NCI-H187 (cell line): ENCODE measurements around the gene PF4V1.

Experiments used
- DNase-seq, 2 experiments: peaks; one replicate each; lab custom pipeline; 2025; lab: John Stamatoyannopoulos, UW

Gene PF4V1

DNA sequence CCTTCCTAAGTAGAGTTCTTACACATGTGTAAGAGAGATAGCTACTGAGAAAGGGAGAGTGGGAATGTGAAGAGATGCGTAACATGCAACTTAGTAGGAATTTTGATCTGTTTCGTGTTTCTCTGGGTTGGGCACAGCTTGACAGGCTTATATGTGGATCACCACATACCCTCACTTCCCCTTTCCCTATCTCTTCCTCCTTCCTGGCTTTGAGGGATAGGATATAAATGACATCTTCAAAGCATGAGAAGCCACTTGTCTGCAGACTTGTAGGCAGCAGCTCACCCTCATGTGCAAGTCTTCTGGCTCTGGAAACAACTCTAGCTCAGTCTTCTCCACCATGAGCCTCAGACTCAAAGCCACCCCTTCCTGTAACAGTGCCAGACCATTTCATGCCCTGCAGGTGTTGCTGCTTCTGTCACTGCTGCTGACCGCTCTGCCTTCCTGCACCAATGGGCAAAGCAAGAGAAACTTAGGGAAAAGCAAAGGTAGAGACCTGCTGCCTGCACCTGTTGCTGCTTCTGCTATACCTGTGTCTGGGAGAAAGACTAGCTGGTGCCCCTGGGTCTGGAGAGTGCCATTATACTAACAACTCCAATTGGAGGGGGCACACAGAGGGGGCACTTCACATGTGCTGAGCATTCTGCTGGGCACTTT lies 5.4 kb upstream of the PF4V1 start:
- DNase-seq: no peak

DNA sequence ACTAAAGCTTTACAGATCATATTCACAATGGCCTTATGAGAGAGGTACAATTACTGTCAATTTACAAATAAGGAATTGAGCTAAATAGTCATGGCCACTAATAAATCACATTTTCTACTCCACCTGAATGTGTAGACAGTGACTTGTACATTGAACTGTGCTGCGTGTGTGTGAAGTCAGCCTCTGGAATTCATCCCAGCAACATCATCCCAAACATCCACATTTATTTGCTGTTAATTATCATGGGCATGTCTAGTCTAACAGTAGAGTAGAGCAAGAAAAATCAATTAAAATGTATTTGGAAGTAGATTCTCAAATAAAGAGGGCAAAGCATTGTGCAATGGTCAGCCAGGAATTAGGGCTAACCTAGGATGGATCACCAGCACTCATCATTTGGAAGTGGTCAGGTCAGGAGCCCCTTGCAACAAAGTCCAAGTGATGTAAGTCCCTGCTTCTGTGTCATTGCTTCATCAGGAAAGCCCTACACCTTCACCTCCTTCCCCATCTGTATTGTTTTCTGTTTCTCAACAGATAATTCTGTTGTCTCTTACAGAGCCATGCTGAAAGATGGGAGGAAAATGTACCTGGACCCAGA lies 4.8 kb upstream of the PF4V1 start:
- no peak for DNase-seq

GRCh38 chr4:73850261-73850970 lies 2.7 kb upstream of the PF4V1 start:
- DNase-seq: no peak

DNA sequence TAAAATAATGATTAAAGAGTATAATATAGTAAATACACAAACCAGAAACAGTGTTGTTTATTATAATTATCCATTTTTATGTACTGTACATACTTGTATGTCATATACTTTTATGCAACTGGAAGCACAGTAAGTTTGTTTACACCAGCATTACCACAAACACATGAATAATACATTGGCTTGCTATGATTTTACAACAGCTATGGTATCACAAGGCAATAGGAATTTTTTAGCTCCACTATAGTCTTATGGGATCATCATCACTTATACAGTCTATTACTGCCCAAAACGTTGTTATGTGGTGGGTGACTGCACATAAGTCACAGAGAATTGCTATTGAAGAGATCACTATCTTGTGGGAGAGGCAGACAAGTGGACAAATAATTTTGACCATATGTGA lies 1.8 kb upstream of the PF4V1 start:
- DNase-seq: no peak

- DNase-seq: no peak
Measured at GRCh38 chr4:73852771-73853170, 325 bp upstream of the PF4V1 start.

DNA sequence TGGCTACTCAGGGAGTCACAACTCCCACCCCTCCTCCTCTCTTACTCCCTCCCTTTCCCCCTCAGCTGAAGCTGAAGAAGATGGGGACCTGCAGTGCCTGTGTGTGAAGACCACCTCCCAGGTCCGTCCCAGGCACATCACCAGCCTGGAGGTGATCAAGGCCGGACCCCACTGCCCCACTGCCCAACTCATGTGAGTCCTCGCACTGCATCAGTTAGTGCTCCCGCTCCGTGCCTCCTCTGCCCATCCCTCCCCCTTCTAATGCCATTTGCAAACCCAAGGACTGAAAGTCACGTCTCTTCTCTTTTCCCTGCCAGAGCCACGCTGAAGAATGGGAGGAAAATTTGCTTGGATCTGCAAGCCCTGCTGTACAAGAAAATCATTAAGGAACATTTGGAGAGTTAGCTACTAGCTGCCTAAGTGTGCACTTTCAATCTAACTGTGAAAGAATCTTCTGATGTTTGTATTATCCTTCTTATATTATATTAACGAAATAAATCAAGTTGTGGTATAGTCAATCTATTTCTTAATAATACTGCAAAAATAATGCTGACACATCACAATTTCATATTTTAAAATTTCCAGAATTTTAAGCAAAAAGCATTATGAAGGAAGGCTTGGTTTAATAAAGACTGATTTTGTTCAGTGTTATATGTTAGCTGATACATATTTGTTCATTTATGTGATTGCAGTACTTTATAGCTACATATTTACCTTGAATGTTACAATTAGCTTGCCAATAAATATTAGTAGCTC lies 800 bp downstream of the PF4V1 start:
- DNase-seq: no peak

- no peak for DNase-seq
Measured at GRCh38 chr4:73855406-73855805, 2.3 kb downstream of the PF4V1 start.

DNA sequence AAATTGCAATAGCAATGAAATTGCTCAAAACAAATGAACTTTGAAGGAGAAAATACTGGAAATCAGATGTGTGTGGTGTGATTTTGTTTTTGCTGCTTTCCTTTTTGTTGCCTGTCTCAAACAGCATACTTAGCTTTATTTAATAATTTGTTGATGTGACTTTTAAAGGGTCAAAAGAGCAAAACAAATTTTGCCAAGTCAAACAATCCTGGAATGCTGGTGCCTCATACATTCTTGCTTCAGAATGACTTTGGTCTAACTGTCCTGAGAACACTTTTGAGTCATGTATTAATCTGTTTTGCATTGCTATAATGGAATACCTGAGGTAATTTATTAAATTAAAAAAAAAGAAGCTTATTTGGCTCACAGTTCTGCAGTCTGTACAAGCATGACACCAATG lies 3.4 kb downstream of the PF4V1 start:
- no peak for DNase-seq

- no peak for DNase-seq
Measured at GRCh38 chr4:73859614-73860088, 6.6 kb downstream of the PF4V1 start.

GRCh38 chr4:73860181-73860580 lies 7.1 kb downstream of the PF4V1 start:
- DNase-seq: no peak

- no peak for DNase-seq
Measured at GRCh38 chr4:73860917-73861316, 7.8 kb downstream of the PF4V1 start.

- no peak for DNase-seq
Measured at GRCh38 chr4:73862322-73862721, 9.2 kb downstream of the PF4V1 start.

DNA sequence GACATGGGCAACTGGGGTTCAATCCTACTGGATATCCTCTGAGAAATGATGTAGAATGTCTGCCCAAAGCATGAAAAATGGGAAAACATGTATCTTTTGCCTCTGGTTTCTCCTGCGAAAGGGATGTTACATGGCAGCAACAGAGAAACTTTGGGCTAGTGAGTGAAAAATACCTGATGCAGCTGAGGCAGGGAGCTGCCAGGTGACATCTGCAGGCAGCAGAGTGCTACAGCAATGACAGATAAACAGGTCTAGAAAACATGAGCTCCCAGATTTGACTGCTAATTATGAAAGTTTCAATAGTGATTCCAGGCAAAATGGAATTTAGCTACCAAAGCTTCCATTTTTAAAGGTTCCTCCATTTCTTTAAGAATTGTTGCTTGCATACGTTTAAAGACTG lies 11.3 kb downstream of the PF4V1 start:
- DNase-seq: no peak

DNA sequence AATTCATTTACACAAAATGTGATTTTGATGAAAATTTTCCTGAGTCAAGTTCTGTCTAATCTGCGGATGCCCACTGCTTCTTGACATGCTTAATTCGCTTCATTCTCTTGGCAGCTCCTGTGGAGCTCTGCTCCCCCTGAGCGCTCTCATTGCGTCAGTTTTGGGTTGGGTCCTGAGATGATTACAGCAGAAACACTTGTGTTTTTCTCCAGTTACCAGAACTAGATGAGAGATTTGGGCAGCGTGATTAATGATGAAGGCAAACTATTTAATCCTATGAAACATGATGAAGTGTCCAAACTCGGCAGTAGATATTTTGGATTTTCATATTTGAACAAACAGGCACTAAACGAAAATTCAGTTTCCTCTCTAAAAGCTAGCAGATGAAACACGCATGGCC lies 11.9 kb downstream of the PF4V1 start:
- DNase-seq: no peak

DNA sequence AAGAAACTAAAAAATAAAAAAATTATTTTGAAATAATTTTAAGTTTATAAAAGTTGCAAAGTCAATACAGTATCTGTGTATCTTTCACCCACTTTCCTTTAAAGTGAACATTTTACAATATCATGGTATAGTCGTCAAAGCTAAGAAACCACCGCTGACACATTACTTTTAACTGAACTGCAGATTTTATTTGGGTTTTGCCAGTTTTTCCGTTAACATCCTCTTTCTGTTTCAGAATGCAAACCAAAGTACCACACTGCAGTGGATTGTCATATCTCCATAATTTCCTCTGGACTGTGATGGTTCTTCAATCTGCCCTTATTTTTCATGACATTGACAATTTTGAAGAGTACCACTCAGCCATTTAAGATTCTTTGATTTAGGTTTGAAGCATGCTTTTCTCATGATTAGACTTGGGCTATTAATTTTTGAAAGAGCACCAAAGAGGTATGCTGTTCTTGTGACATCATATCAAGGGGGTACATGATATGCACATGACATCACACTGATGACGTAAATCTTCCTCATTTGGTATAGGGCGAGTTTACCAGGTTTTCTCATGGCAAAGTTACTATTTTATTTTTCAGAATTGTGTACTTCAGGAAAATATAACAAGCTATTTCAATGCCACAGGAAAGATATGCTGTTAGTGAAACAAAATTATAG lies 12.5 kb downstream of the PF4V1 start:
- DNase-seq: no peak

DNA sequence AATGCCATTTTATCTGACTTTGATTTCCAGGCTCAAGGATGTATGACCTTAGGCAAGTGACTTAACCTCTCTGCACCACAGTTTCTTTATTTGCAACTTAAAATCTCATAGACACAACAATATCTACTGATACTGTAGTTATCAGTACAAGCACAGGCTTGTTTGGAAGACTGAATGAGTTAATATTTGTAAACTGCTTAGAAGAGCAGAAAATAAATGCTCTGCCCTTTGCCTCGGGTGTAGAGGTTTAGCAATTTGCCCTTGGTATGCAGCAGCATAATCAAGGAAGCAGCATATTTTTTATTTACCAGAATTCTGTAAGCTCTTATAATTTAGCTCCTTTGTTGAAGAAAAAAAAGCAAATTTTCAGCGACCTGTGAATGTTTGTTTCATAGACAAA lies 13.2 kb downstream of the PF4V1 start:
- DNase-seq: no peak

DNA sequence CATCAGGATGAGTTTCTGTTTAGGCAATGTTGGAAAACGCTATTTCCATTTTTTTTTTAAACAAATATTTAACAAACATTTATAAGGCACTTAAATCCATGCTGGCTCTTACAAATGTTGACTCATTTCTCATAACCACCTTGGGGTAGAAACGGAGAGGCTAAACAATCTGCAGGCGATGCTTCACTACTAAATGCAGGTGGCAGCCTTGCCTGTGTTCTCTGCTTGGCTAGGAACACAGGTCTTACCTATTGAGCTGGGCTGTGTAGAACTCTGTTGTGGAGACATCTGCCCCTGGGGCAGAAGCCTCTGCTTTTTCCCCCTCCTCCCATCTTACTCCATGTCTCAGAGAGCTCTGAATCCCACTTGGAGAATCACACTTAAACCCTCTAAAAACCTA lies 14.7 kb downstream of the PF4V1 start:
- no peak for DNase-seq

GRCh38 chr4:73868206-73869129 lies 15.4 kb downstream of the PF4V1 start:
- DNase-seq: no peak

GRCh38 chr4:73869130-73870055 lies 16.3 kb downstream of the PF4V1 start, which contains the start of gene CXCL1:
Gene CXCL1 (plus strand): TSS chr4:73869393. CDS start chr4:73869471, 78 bp downstream.
- DNase-seq: no peak

DNA sequence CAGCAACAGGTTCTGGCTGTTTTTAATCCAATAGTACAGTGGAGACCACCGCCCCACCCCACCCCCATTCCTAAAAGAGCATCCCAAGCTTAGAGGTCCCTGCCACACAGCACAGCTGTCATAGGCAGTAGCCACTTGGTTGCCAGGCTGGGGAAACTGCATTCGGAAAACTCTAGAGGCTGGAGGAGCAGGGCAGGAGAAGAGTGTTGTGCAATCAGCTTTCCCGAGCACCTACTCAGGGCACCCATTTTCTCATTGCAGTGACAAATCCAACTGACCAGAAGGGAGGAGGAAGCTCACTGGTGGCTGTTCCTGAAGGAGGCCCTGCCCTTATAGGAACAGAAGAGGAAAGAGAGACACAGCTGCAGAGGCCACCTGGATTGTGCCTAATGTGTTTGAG lies 17.2 kb downstream of the PF4V1 start:
- no peak for DNase-seq
